Gastroesophageal sphincter (tissue), 4 donors: Measurements from ENCODE around the gene CDYL2. TPM values are rescaled to one million over a fixed set of nuclear protein-coding genes. Genes with fewer than 3 reads are reported as not detected.

Source experiments
- ATAC-seq: fragments of 150-250 bp; one replicate; pipeline ENCODE4 v1.9.1; 2016; ENCODE audit warnings: mild to moderate bottlenecking, moderate library complexity
- H3K27ac ChIP-seq, 4 donors: fragments of 200-600 bp; sonication (generic) in 3 of 4; 1 replicate in 3 of 4; 2 replicates in 1 of 4; pipeline ENCODE4 v1.5.1; 2016 to 2019
- H3K27me3 ChIP-seq: fragments of 200-600 bp; sonication (generic); one replicate; pipeline ENCODE4 v1.5.1; 2019
- H3K36me3 ChIP-seq, 2 donors: fragments of 200-600 bp; sonication (generic); one replicate each; pipeline ENCODE4 v1.5.1; 2019; ENCODE audit warnings: control low read depth in 1 of 2
- H3K4me1 ChIP-seq, 3 donors: fragments of 200-600 bp; sonication (generic); 1 replicate in 2 of 3; 2 replicates in 1 of 3; pipeline ENCODE4 v1.5.1; 2016 to 2019; ENCODE audit warnings: control low read depth in 2 of 3
- H3K4me3 ChIP-seq, 2 donors: fragments of 200-600 bp; sonication (generic); one replicate each; pipeline ENCODE4 v1.5.1; 2019; ENCODE audit warnings: mild to moderate bottlenecking in 1 of 2, moderate library complexity in 1 of 2
- H3K9me3 ChIP-seq, 3 donors: fragments of 200-600 bp; sonication (generic); one replicate each; pipeline ENCODE4 v1.5.1; 2017 to 2019; ENCODE audit warnings: control low read depth in 2 of 3
- EP300 ChIP-seq: sonication (generic); formaldehyde crosslinking; IDR thresholded peaks from one replicate; pipeline ENCODE4 v1.6.1; 2017; ENCODE audit warnings: antibody characterized with exemption, mild to moderate bottlenecking
- POLR2A ChIP-seq, 2 donors: fragments of 450-650 bp; IDR thresholded peaks; one replicate each; pipeline ENCODE4 v1.6.1; 2017; ENCODE audit warnings: antibody characterized with exemption in 2 of 2, mild to moderate bottlenecking in 2 of 2, moderate library complexity in 1 of 2
- POLR2AphosphoS5 ChIP-seq: sonication (generic); formaldehyde crosslinking; IDR thresholded peaks from one replicate; pipeline ENCODE4 v1.6.1; 2017; ENCODE audit warnings: antibody characterized with exemption
- WGBS, 2 donors: methylation state at CpG; one replicate each; pipeline ENCODE4 v1.1.5; 2018; ENCODE audit warnings: low coverage in 1 of 2; 5-methylcytosine and 5-hydroxymethylcytosine counted together
- total RNA-seq, 4 donors: library from RNA; depleted of rRNA; stranded (reverse); fragments of >200 nt; gene quantifications; one replicate each; pipeline ENCODE4 v1.1.0, GENCODE V29; 2016
- TF ChIP-seq, protein P1 (sequence below), 4 experiments: fragments of 200-600 bp in 2 of 4; fragments of 450-650 bp in 2 of 4; sonication (generic) in 1 of 4; IDR thresholded peaks; one replicate each; pipeline ENCODE4 v1.5.1; 2017 to 2019; ENCODE audit warnings: antibody characterized with exemption in 4 of 4, mild to moderate bottlenecking in 2 of 4, moderate library complexity in 2 of 4

The CDYL2 gene
- total RNA-seq, 4 donors from 2014 or later = 0.78 to 11.7 (median 3.2) TPM

DNA sequence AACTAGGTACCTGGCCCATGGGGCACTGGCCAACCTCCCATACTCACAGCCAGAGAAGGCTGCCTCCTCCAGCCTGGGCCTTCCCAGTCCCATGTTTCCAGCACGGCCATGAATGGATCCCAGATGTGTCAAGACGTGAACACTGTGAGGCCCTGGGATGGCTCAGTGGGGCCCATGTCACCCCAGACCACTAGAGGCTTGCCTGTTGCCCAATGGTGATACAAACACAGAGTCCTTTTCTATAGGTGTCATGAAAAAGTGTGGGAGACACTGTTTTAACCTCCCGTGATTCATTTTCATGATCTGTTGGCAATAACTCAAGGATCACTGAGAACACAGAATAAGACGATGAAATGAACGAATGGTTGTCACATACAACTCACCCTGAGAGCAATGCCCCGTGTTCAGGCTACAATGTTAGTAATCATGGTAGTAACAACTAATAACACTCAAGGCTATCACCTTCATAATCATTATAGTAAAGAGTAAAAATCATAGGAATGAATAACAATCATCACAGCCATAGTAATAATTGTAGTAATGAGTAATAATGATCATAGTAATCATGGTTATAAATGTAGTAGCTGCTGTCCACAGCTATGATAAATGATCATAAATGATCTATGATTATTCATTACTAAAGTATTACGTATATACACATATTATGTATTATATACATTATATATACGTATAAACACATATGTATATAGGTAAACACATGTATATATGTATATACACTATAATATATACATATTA is 199.6 kb downstream of the CDYL2 start:
- Histone ChIP-seq H3K9me3 (no peaks in the 10 kb centered on the region), H3K27ac (no peak overlapping the region), H3K4me3 (no peak overlapping the region), H3K4me1 (no peaks in the 10 kb centered on the region), H3K36me3 (peaks cover 0 to 6% of the 10 kb centered on the region in 2 donors), H3K27me3 (no peaks in the 10 kb centered on the region)
- ATAC-seq = no peak
- 83 to 92% methylated on average over 7 to 8 of the region's 8 CpGs for WGBS, 2 donors
- TF ChIP-seq, protein P1, sequence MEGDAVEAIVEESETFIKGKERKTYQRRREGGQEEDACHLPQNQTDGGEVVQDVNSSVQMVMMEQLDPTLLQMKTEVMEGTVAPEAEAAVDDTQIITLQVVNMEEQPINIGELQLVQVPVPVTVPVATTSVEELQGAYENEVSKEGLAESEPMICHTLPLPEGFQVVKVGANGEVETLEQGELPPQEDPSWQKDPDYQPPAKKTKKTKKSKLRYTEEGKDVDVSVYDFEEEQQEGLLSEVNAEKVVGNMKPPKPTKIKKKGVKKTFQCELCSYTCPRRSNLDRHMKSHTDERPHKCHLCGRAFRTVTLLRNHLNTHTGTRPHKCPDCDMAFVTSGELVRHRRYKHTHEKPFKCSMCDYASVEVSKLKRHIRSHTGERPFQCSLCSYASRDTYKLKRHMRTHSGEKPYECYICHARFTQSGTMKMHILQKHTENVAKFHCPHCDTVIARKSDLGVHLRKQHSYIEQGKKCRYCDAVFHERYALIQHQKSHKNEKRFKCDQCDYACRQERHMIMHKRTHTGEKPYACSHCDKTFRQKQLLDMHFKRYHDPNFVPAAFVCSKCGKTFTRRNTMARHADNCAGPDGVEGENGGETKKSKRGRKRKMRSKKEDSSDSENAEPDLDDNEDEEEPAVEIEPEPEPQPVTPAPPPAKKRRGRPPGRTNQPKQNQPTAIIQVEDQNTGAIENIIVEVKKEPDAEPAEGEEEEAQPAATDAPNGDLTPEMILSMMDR (IDR thresholded peaks at IDR 0.05) = no peak
- no peak for TF ChIP-seq EP300
- TF ChIP-seq POLR2A (IDR thresholded peaks at IDR 0.05) = no peak
- no peak for TF ChIP-seq POLR2AphosphoS5

DNA sequence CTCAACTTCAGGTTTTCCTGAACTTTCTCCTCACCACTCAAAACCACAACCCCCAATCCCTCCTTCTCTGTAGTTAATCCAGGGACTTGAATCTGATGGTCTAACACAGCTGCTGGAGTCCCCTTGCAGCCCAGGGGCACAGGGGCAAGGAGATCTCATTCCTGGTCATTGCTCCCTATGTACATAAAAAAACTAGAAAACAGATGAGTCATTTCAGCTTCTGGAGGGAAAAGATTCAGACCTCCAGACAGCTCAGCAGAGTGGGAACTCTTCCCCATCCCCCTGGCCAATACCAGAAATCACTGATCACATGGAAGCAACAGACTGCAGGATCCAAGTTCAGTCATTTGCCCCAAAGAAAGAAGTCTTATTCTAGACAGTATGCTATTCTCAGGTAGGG is 201.5 kb downstream of the CDYL2 start:
- H3K4me3 ChIP-seq = no peak overlapping the region
- TF ChIP-seq, protein P1 (IDR thresholded peaks at IDR 0.05) = no peak
- no peak for TF ChIP-seq POLR2A (IDR thresholded peaks at IDR 0.05)
- no peak for TF ChIP-seq EP300
- TF ChIP-seq POLR2AphosphoS5 = no peak
- no peaks in the 10 kb centered on the region for H3K27me3 ChIP-seq
- ATAC-seq = no peak
- H3K36me3 ChIP-seq = peaks cover 0 to 6% of the 10 kb centered on the region in 2 donors
- no peak overlapping the region for H3K27ac ChIP-seq
- no peaks in the 10 kb centered on the region for H3K4me1 ChIP-seq
- H3K9me3 ChIP-seq = no peaks in the 10 kb centered on the region

DNA sequence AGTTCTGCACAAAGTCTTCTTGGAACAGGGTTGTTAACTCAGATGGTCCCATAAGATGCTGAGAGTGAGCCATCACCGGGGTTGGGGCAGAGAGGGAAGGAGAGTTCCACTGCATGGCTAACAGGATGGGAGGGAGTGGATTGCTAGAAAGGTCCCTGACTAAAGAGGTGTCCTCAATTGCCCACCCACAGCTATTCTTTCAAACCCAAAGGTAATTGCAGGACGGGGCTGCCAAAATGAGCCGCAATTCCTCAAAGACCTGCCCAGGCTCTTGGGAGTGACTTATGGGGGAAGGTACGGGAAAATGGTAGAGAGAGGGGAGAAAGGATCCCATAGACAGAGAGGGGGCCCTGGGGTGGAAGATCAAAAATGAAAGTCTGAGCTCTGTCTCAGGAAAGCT is 203.2 kb downstream of the CDYL2 start:
- Histone ChIP-seq H3K27ac (no peak overlapping the region), H3K9me3 (no peaks in the 10 kb centered on the region), H3K27me3 (no peaks in the 10 kb centered on the region), H3K36me3 (peaks cover 0 to 6% of the 10 kb centered on the region in 2 donors), H3K4me3 (no peak overlapping the region), H3K4me1 (no peaks in the 10 kb centered on the region)
- TF ChIP-seq EP300 = no peak
- TF ChIP-seq, protein P1 (IDR thresholded peaks at IDR 0.05) = no peak
- no peak for TF ChIP-seq POLR2A (IDR thresholded peaks at IDR 0.05)
- TF ChIP-seq POLR2AphosphoS5 = no peak
- 86 to 100% methylated on average over 1 to 4 of the region's 4 CpGs for WGBS, 2 donors
- ATAC-seq = no peak

DNA sequence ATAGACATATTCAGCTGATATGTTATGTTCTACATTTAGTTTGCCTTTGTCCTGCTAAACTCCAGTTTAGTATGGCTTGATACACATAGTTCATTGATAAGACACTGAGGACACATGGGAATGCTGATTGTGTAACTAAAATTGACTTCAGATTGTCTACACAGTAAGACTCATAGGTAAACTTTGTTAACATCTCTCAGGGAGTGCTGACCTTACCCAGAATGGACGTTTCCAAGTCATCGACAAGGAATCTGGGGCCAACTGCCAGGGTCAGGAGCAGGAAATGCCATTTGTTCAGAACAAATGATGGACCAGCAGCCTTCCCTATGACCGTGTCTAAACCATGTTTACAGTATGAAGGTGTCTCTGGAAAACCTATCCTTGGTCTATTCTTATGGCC is 204.9 kb downstream of the CDYL2 start:
- H3K36me3 ChIP-seq = peaks cover 0 to 6% of the 10 kb centered on the region in 2 donors
- no peak overlapping the region for H3K27ac ChIP-seq
- TF ChIP-seq, protein P1 (IDR thresholded peaks at IDR 0.05) = no peak
- no peaks in the 10 kb centered on the region for H3K9me3 ChIP-seq
- ATAC-seq = no peak
- no peaks in the 10 kb centered on the region for H3K27me3 ChIP-seq
- no peaks in the 10 kb centered on the region for H3K4me1 ChIP-seq
- 45% methylated on average over 3 of the region's 3 CpGs; no CpG with 5 or more reads in 1 of the 2 donors for WGBS, 2 donors
- no peak overlapping the region for H3K4me3 ChIP-seq

DNA sequence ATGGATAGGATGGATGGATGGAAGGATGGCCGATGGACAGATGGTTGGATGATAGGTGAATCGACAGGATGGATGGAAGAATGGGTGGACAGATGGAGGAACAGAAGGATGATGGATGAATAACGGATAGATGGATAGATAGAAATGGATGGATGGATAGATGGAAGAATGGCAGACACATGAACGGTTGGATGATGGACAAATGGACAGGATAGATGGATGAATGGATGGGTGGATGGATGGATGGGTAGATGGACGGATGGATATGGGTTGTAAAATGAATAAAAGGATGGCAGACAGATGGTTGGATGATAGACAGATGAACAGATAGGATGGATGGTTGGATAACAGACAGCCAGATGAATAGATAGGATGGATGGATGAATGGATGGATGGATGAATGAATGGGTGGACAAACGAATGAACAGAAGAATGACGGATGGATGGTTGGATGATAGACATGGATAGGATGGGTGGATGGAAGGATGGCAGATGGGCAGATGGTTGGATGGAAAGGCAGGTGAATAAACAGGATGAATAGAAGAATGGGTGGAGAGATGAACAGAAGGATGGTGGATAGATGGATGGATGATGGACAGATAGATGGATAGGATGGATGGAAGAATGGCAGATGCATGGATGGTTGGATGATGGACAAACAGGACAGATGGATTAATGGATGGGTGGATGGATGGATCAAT is 207.7 kb downstream of the CDYL2 start:
- WGBS, 2 donors = 76 to 79% methylated on average over 7 of the region's 7 CpGs
- H3K36me3 ChIP-seq = no peaks in the 10 kb centered on the region
- no peak for ATAC-seq
- H3K9me3 ChIP-seq = no peaks in the 10 kb centered on the region
- H3K4me1 ChIP-seq = no peaks in the 10 kb centered on the region
- H3K4me3 ChIP-seq = no peak overlapping the region
- H3K27me3 ChIP-seq = peaks cover 10% of the 10 kb centered on the region
- no peak for TF ChIP-seq POLR2AphosphoS5
- TF ChIP-seq, protein P1 (IDR thresholded peaks at IDR 0.05) = no peak
- TF ChIP-seq EP300 = no peak
- no peak for TF ChIP-seq POLR2A (IDR thresholded peaks at IDR 0.05)
- H3K27ac ChIP-seq = no peak overlapping the region
